Measurements from ENCODE around the gene RNF114.

Gene RNF114

GRCh38 chr20:49899541-49900383 is 36.4 kb upstream of the RNF114 start:
- TF ChIP-seq POLR2AphosphoS5 (IDR thresholded peaks at IDR 0.05; ENCODE audit: low read depth) (no peak), CTCF (IDR thresholded peaks at IDR 0.05; ENCODE audit: insufficient read depth, low read length) (no peak), GABPA (IDR thresholded peaks at IDR 0.05; ENCODE audit: low read depth) (no peak), REST (IDR thresholded peaks at IDR 0.05; ENCODE audit: insufficient replicate concordance, low read depth) (no peak), SPI1 (IDR thresholded peaks at IDR 0.05; ENCODE audit: borderline replicate concordance, low read depth) (no peak)
- Histone ChIP-seq H3K27me3 (ENCODE audit: insufficient read depth, poor library complexity, severe bottlenecking) (no peaks in the 10 kb centered on the region), H3K27ac (replicated peaks) (no peak overlapping the region), H3K4me3 (replicated peaks; ENCODE audit: insufficient read depth, low read length) (no peak overlapping the region)
- DNase-seq (ENCODE audit: low read depth in 1 of 2, low spot score in 1 of 2), result no peak

DNA sequence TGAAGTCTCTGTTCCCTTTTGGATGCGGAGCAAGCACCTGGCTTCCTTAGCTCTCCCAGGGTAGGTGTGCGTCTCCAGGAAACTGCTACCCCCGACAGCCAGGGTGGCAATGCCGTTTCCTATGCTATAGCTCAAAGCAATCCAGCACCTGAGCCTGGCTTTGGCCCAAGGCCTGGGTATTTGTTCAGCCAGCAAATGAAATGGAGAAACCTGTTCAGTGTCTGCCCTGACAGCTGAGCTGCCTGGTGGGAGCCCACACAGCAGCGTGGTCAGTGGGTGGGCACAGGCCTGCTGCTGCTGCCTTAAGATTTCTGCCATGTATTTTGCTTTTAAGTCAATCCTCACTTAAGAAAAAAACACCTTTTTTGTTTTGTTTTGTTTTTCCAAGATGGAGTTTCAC is 34.6 kb upstream of the RNF114 start:
- TF ChIP-seq POLR2AphosphoS5 (IDR thresholded peaks at IDR 0.05; ENCODE audit: low read depth) (no peak), REST (IDR thresholded peaks at IDR 0.05; ENCODE audit: insufficient replicate concordance, low read depth) (no peak), SPI1 (IDR thresholded peaks at IDR 0.05; ENCODE audit: borderline replicate concordance, low read depth) (no peak), GABPA (IDR thresholded peaks at IDR 0.05; ENCODE audit: low read depth) (no peak), CTCF (IDR thresholded peaks at IDR 0.05; ENCODE audit: insufficient read depth, low read length) (no peak)
- Histone ChIP-seq H3K27ac (replicated peaks) (no peak overlapping the region), H3K27me3 (ENCODE audit: insufficient read depth, poor library complexity, severe bottlenecking) (no peaks in the 10 kb centered on the region), H3K4me3 (replicated peaks; ENCODE audit: insufficient read depth, low read length) (no peak overlapping the region)
- DNase-seq (ENCODE audit: low read depth in 1 of 2, low spot score in 1 of 2), result no peak

DNA sequence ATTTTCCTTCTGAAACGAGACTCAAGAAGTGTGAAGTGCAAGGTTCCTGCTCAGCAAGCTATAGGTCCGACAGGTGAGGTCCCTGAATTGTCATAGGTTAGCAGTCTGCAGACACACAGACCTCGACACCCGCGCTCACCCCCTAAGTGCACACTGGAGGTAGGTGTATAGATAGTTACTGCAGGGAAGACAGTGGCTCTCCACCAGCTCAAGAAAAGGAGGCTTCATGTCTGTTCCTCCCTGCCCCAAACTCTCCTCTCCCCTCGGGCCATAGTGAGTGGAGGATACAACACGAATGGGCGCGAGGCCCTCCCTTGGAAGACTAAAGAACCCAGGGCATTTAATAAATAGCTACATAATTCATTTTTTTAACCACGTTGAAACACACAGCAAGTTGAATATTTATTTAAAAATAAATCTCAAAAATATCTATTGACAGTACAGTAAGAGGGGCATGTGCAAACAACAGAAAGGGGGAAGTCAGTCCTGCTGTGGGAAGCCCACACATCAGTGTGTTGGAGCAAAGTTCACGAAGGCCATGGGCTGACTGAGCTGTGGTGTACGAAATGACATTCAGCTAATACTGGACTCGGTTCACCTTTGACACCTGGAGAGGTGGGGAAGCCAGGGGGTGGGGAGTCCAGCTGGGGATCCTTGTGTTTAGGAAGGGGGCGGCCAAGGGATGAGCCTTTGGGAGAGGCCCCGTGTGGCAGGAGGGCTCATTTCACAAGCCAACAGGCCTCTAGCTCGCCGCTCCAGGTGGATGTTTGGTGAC is 31.6 kb upstream of the RNF114 start:
- DNase-seq (ENCODE audit: low read depth in 1 of 2, low spot score in 1 of 2), result no peak
- Histone ChIP-seq H3K4me3 (replicated peaks; ENCODE audit: insufficient read depth, low read length) (no peak overlapping the region), H3K27me3 (ENCODE audit: insufficient read depth, poor library complexity, severe bottlenecking) (no peaks in the 10 kb centered on the region), H3K27ac (replicated peaks) (no peak overlapping the region)
- TF ChIP-seq SPI1 (IDR thresholded peaks at IDR 0.05; ENCODE audit: borderline replicate concordance, low read depth) (no peak), CTCF (IDR thresholded peaks at IDR 0.05; ENCODE audit: insufficient read depth, low read length) (no peak), POLR2AphosphoS5 (IDR thresholded peaks at IDR 0.05; ENCODE audit: low read depth) (no peak), GABPA (IDR thresholded peaks at IDR 0.05; ENCODE audit: low read depth) (no peak), REST (IDR thresholded peaks at IDR 0.05; ENCODE audit: insufficient replicate concordance, low read depth) (no peak)
